Endothelial cell of umbilical vein (primary cell): ENCODE results near the gene GPLD1. TPM values are rescaled to one million over a fixed set of nuclear protein-coding genes. Genes with fewer than 3 reads are reported as not detected.

Experiments
- BruUV-seq: library from RNA; stranded (reverse); fragments of 400-500 nt; replicated peaks from 2 replicates; lab custom pipeline; 2021; lab: Mats Ljungman, UMichigan
- CTCF ChIA-PET: fragments of 300-600, 350-600 bp; sonication (Branson Sonifier 250); formaldehyde crosslinking; loops from one replicate; lab custom pipeline; 2021; ENCODE audit warnings: antibody characterized with exemption, inconsistent platforms; lab: Charles Lee
- POLR2A ChIA-PET: fragments of 300-600, 350-600 bp; sonication (Branson Sonifier 250); formaldehyde crosslinking; loops from one replicate; lab custom pipeline; 2021; ENCODE audit warnings: antibody characterized with exemption, inconsistent platforms; lab: Charles Lee
- DNase-seq: peaks from one replicate; pipeline ENCODE4 v3.0.0-alpha.2; 2011; ENCODE audit warnings: low read depth, low spot score
- FAIRE-seq: peaks from 2 replicates; lab custom pipeline; 2011; peaks lifted over from hg19 to GRCh38; lab: Jason Lieb, UNC
- H2AFZ ChIP-seq: 2 replicates; pipeline ENCODE4 v1.6.0; 2012; ENCODE audit warnings: low read depth, low read length, control low read depth, inconsistent platforms
- H3K27ac ChIP-seq: 2 replicates; pipeline ENCODE4 v1.5.1; 2011; ENCODE audit warnings: low read depth, mild to moderate bottlenecking, control low read depth, low read length, moderate library complexity; ENCODE audit not compliant: insufficient read depth
- H3K27me3 ChIP-seq, 2 experiments: 2 replicates each; pipeline versions ENCODE4 v1.6.0 to v1.6.1; 2011; ENCODE audit warnings: low read length in 2 of 2, mixed read lengths in 1 of 2; ENCODE audit not compliant: control insufficient read depth in 2 of 2, insufficient read depth in 2 of 2
- H3K36me3 ChIP-seq, 2 experiments: 2 replicates in 1 of 2; 3 replicates in 1 of 2; pipeline ENCODE4 v1.5.1; 2011; ENCODE audit warnings: low read length in 2 of 2, mild to moderate bottlenecking in 1 of 2, moderate library complexity in 1 of 2; ENCODE audit not compliant: control insufficient read depth in 2 of 2, insufficient read depth in 2 of 2; ENCODE audit errors: extremely low read depth in 1 of 2
- H3K4me1 ChIP-seq: 3 replicates; pipeline ENCODE4 v1.5.1; 2011; ENCODE audit warnings: mild to moderate bottlenecking, low read length; ENCODE audit not compliant: control insufficient read depth, insufficient read depth; ENCODE audit errors: extremely low read depth
- H3K4me2 ChIP-seq: 2 replicates; pipeline ENCODE4 v1.6.1; 2011; ENCODE audit warnings: low read length, control low read depth, mixed read lengths; ENCODE audit not compliant: insufficient read depth
- H3K4me3 ChIP-seq, 3 experiments: fragments of 200-600 bp in 1 of 3; sonication (generic), shearing (Covaris generic) in 1 of 3; replicated peaks in 1 of 3; 2 replicates each; pipeline ENCODE4 v1.5.1; 2011 to 2016; ENCODE audit warnings: control low read depth in 3 of 3, low read length in 3 of 3, mild to moderate bottlenecking in 2 of 3, inconsistent platforms in 1 of 3, low read depth in 1 of 3, moderate library complexity in 1 of 3; ENCODE audit not compliant: insufficient read depth in 1 of 3
- H3K79me2 ChIP-seq: 2 replicates; pipeline ENCODE4 v1.6.0; 2012; ENCODE audit warnings: low read length, inconsistent platforms; ENCODE audit not compliant: control insufficient read depth, insufficient read depth
- H3K9ac ChIP-seq: replicated peaks from 2 replicates; pipeline ENCODE3; 2011; ENCODE audit warnings: low read length, control low read depth; ENCODE audit not compliant: insufficient read depth; ENCODE audit errors: extremely low read depth
- H3K9me1 ChIP-seq: replicated peaks from 3 replicates; pipeline ENCODE4 v1.6.0; 2011; ENCODE audit warnings: mild to moderate bottlenecking, low read length; ENCODE audit not compliant: control insufficient read depth, insufficient read depth; ENCODE audit errors: extremely low read depth
- H3K9me3 ChIP-seq: replicated peaks from 2 replicates; pipeline ENCODE4 v1.5.1; 2012; ENCODE audit warnings: low read length, inconsistent platforms; ENCODE audit not compliant: control insufficient read depth, insufficient read depth
- H4K20me1 ChIP-seq: replicated peaks from 2 replicates; pipeline ENCODE3; 2011; ENCODE audit warnings: mild to moderate bottlenecking, low read length; ENCODE audit not compliant: control insufficient read depth, insufficient read depth; ENCODE audit errors: extremely low read depth
- EZH2 ChIP-seq: IDR thresholded peaks from 2 replicates; pipeline ENCODE4 v1.6.1; 2012; ENCODE audit warnings: borderline replicate concordance, low read depth, mild to moderate bottlenecking, moderate library complexity, low read length, inconsistent platforms; ENCODE audit not compliant: severe bottlenecking
- FOS ChIP-seq: IDR thresholded peaks from 2 replicates; pipeline ENCODE4 v1.6.1; 2011; ENCODE audit warnings: mild to moderate bottlenecking, low read length, moderate library complexity, borderline replicate concordance; ENCODE audit not compliant: insufficient read depth
- GATA2 ChIP-seq: IDR thresholded peaks from 2 replicates; pipeline ENCODE4 v1.7.0; 2011; ENCODE audit warnings: low read depth, mild to moderate bottlenecking, moderate library complexity, mixed read lengths, low read length; ENCODE audit not compliant: insufficient read length, insufficient read depth
- JUN ChIP-seq: IDR thresholded peaks from 2 replicates; pipeline ENCODE4 v1.6.1; 2011; ENCODE audit warnings: borderline replicate concordance, low read depth; ENCODE audit not compliant: insufficient read length, insufficient read depth
- MYC ChIP-seq: IDR thresholded peaks from one replicate; pipeline ENCODE4 v1.6.1; 2011; ENCODE audit warnings: mild to moderate bottlenecking, low read depth, low read length
- POLR2A ChIP-seq: IDR thresholded peaks from 2 replicates; pipeline ENCODE4 v1.6.1; 2012; ENCODE audit warnings: low read depth, mild to moderate bottlenecking, control low read depth, low read length
- POLR2AphosphoS5 ChIP-seq: IDR thresholded peaks from 2 replicates; pipeline ENCODE4 v1.6.1; 2012; ENCODE audit warnings: low read depth, mild to moderate bottlenecking, control low read depth, low read length, moderate library complexity; ENCODE audit not compliant: insufficient read depth
- dilution Hi-C: fragments of 300-500 bp; cut with MboI; formaldehyde crosslinking; loops from one replicate; pipeline ENCODE4 v1.15.0; 2019; ENCODE audit warnings: low sequenced_read_pairs; ENCODE audit not compliant: extremely low pct_ligation_motif_present
- intact Hi-C: fragments of 100-400 bp; cut with micrococcal nuclease; formaldehyde crosslinking; loops from one replicate; pipeline ENCODE4 v1.10.0; 2022
- polyA plus RNA-seq, 4 experiments: library from polyadenylated mRNA; depleted of rRNA in 3 of 4; stranded (reverse) in 3 of 4; unstranded in 1 of 4; fragments of >200 nt; gene quantifications; 2 replicates each; pipeline versions ENCODE4 v1.2.1 to v1.2.3, GENCODE V29; 2011 to 2012; ENCODE audit warnings: missing spikeins in 1 of 4
- total RNA-seq: library from RNA; stranded (reverse); gene quantifications from 2 replicates; pipeline ENCODE4 v1.2.3, GENCODE V29; 2021
- TF ChIP-seq, protein P1 (sequence below): IDR thresholded peaks from 2 replicates; pipeline ENCODE4 v1.6.1; 2011; ENCODE audit not compliant: insufficient read depth, insufficient read length
- TF ChIP-seq, protein P2 (sequence below), 2 donors: IDR thresholded peaks; 1 replicate in 1 of 2; 2 replicates in 1 of 2; pipeline ENCODE4 v1.5.1; 2011; ENCODE audit warnings: low read length in 2 of 2, mild to moderate bottlenecking in 2 of 2, moderate library complexity in 2 of 2, control low read depth in 1 of 2, inconsistent platforms in 1 of 2, low read depth in 1 of 2; ENCODE audit not compliant: insufficient read depth in 1 of 2; ENCODE audit errors: extremely low read depth in 1 of 2

Gene GPLD1
- total and polyA plus RNA-seq, 2 donors (not counting 3 experiments of a cell fraction or from before 2014, with no cell fraction given): 0.03 to 0.53 TPM

GRCh38 chr6:24489881-24490280 is 503 bp upstream of the GPLD1 start:
- H3K4me1 ChIP-seq: no peaks in the 10 kb centered on the region
- H3K9me1 ChIP-seq: no peaks in the 10 kb centered on the region
- DNase-seq (no peak), FAIRE-seq (no peak)
- H3K9me3 ChIP-seq: no peaks in the 10 kb centered on the region
- intact Hi-C loops: no loop called here
- no peak overlapping the region for H3K9ac ChIP-seq
- H3K4me3 ChIP-seq: no peak overlapping the region
- H3K27me3 ChIP-seq: no peaks in the 10 kb centered on the region
- H3K36me3 ChIP-seq: no peaks in the 10 kb centered on the region
- no peak overlapping the region for H3K4me2 ChIP-seq
- no TSS peak for BruUV-seq
- CTCF ChIA-PET: interaction anchor here (0.7 to 1.0 kb wide), 2 partner anchors 8 to 1155 kb away, joined by 3 read pairs; no protein-coding TSS in a partner anchor
- H2AFZ ChIP-seq: no peak overlapping the region
- POLR2A ChIA-PET: no interaction called here
- H3K27ac ChIP-seq: no peak overlapping the region
- H3K79me2 ChIP-seq: no peaks in the 10 kb centered on the region
- no peaks in the 10 kb centered on the region for H4K20me1 ChIP-seq
- dilution Hi-C loops: no loop called here
- TF ChIP-seq, protein P1, sequence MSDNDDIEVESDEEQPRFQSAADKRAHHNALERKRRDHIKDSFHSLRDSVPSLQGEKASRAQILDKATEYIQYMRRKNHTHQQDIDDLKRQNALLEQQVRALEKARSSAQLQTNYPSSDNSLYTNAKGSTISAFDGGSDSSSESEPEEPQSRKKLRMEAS: no peak
- TF ChIP-seq JUN (no peak), POLR2A (no peak), POLR2AphosphoS5 (no peak), MYC (no peak), EZH2 (no peak), GATA2 (no peak), FOS (no peak)
- TF ChIP-seq, protein P2, sequence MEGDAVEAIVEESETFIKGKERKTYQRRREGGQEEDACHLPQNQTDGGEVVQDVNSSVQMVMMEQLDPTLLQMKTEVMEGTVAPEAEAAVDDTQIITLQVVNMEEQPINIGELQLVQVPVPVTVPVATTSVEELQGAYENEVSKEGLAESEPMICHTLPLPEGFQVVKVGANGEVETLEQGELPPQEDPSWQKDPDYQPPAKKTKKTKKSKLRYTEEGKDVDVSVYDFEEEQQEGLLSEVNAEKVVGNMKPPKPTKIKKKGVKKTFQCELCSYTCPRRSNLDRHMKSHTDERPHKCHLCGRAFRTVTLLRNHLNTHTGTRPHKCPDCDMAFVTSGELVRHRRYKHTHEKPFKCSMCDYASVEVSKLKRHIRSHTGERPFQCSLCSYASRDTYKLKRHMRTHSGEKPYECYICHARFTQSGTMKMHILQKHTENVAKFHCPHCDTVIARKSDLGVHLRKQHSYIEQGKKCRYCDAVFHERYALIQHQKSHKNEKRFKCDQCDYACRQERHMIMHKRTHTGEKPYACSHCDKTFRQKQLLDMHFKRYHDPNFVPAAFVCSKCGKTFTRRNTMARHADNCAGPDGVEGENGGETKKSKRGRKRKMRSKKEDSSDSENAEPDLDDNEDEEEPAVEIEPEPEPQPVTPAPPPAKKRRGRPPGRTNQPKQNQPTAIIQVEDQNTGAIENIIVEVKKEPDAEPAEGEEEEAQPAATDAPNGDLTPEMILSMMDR (IDR thresholded peaks at IDR 0.05; ENCODE audit: extremely low read depth in 1 of 2, insufficient read depth in 1 of 2, low read depth in 1 of 2, low read length in 2 of 2): no peak
